Measurements from ENCODE around the gene TNP2.

DNA sequence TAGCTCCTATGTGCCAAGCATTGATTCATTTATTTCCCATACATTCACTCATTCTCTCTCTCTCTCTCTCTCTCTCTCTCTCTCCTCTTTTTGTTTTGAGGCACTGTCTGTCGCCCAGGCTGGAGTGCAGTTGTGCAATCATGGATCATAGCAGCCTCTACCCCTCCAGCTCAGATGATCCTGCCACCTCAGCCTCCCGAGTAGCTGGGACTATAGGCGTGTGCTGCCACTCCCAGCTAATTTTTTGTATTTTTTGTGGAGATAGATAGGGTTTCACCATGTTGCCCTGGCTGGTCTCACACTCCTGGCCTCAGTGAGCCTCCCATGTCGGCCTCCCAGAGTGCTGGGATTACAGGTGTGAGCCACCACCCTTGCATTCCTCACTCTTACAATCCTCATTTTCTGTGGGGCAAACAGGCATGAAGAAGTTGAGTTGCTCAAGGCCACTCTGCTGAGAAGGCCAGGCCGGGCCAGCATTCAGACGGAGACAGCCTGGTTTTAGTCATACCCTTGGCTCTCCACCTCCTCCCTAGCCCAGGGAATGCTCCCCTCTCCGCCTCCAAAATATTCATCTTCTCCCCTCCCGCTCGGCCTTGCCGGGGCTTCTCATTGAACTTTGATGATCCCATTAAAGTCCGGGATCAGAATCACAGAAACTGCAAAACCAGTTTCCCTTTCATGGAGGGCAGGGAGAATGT is 7.9 kb upstream of the TNP2 start:
- TF ChIP-seq, protein P1, sequence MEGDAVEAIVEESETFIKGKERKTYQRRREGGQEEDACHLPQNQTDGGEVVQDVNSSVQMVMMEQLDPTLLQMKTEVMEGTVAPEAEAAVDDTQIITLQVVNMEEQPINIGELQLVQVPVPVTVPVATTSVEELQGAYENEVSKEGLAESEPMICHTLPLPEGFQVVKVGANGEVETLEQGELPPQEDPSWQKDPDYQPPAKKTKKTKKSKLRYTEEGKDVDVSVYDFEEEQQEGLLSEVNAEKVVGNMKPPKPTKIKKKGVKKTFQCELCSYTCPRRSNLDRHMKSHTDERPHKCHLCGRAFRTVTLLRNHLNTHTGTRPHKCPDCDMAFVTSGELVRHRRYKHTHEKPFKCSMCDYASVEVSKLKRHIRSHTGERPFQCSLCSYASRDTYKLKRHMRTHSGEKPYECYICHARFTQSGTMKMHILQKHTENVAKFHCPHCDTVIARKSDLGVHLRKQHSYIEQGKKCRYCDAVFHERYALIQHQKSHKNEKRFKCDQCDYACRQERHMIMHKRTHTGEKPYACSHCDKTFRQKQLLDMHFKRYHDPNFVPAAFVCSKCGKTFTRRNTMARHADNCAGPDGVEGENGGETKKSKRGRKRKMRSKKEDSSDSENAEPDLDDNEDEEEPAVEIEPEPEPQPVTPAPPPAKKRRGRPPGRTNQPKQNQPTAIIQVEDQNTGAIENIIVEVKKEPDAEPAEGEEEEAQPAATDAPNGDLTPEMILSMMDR (conservative IDR thresholded peaks at IDR 0.05; ENCODE audit: low read depth, low read length): no peak
- no peak for TF ChIP-seq POLR2A (IDR thresholded peaks at IDR 0.05; ENCODE audit: low read depth, low read length)
- no peak for TF ChIP-seq RFX5 (IDR thresholded peaks at IDR 0.05; ENCODE audit: low read depth, low read length)
- no peak for TF ChIP-seq SMC3 (IDR thresholded peaks at IDR 0.05; ENCODE audit: low read depth, low read length)
- TF ChIP-seq RAD21 (IDR thresholded peaks at IDR 0.05; ENCODE audit: low read length): no peak
- no peak for TF ChIP-seq CHD1 (IDR thresholded peaks at IDR 0.05; ENCODE audit: low read depth, low read length)
